Ishikawa (cell line): ENCODE measurements around the gene OR52K1.

Experiments
- CREB1 ChIP-seq: IDR thresholded peaks from 2 replicates; pipeline ENCODE4 v1.6.1; 2012; ENCODE audit warnings: low read depth
- EGR1 ChIP-seq: IDR thresholded peaks from 2 replicates; pipeline ENCODE4 v1.6.1; 2012
- EP300 ChIP-seq: IDR thresholded peaks from 2 replicates; pipeline ENCODE4 v1.6.1; 2012; ENCODE audit warnings: borderline replicate concordance
- FOXM1 ChIP-seq: IDR thresholded peaks from 2 replicates; pipeline ENCODE4 v1.6.1; 2012; ENCODE audit warnings: low read depth, borderline replicate concordance
- MAX ChIP-seq: IDR thresholded peaks from 2 replicates; pipeline ENCODE4 v1.6.1; 2012
- NFIC ChIP-seq: IDR thresholded peaks from 2 replicates; pipeline ENCODE4 v1.6.1; 2012
- RAD21 ChIP-seq: IDR thresholded peaks from 2 replicates; pipeline ENCODE4 v1.6.1; 2012; ENCODE audit warnings: low read depth
- REST ChIP-seq: IDR thresholded peaks from 2 replicates; pipeline ENCODE4 v1.6.1; 2012; ENCODE audit warnings: low read depth, mild to moderate bottlenecking
- TAF1 ChIP-seq: IDR thresholded peaks from 2 replicates; pipeline ENCODE4 v1.6.1; 2012; ENCODE audit warnings: low read depth, mild to moderate bottlenecking
- TEAD4 ChIP-seq: IDR thresholded peaks from 2 replicates; pipeline ENCODE4 v1.6.1; 2012
- USF1 ChIP-seq: IDR thresholded peaks from 2 replicates; pipeline ENCODE4 v1.6.1; 2012
- YY1 ChIP-seq: IDR thresholded peaks from 2 replicates; pipeline ENCODE4 v1.6.1; 2012; ENCODE audit warnings: low read depth

GRCh38 chr11:4433856-4434255 is 48.6 kb upstream of the OR52K1 start:
- TF ChIP-seq CREB1 (no peak), EGR1 (no peak), RAD21 (no peak), TAF1 (no peak), FOXM1 (no peak), MAX (no peak), EP300 (no peak), USF1 (no peak), YY1 (no peak), TEAD4 (no peak), NFIC (no peak), REST (no peak)
